ENCODE results near the gene GPR150.

DNA sequence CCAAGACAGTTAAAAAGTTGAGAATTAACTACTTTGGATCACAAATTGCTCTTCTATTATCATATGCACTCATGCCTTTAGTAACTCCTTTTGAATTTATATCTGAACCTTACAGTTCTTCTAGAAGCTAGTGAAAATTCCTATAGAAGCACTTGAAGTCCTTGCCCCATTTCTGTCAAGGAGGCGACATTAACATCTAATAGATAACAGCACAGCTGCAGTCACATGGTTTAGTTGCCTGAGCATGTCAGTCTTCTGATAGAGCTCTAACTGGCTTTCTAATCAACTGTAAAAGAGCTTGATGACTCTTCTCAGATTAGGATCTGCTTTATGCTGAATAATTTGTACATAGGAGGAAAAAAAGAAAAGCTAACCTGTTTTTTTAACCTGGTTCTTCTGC is 35.7 kb downstream of the GPR150 start:
- TF ChIP-seq POLR2AphosphoS5 (IDR thresholded peaks at IDR 0.05; ENCODE audit: low read depth, low read length) (no peak), MXI1 (IDR thresholded peaks at IDR 0.05; ENCODE audit: low read depth, low read length) (no peak), EZH2phosphoT487 (IDR thresholded peaks at IDR 0.05; ENCODE audit: borderline replicate concordance, low read depth) (no peak), EP300 (IDR thresholded peaks at IDR 0.05; ENCODE audit: borderline replicate concordance in 1 of 2, low read depth in 1 of 2, low read length in 1 of 2) (no peak)
- TF ChIP-seq, protein P1, sequence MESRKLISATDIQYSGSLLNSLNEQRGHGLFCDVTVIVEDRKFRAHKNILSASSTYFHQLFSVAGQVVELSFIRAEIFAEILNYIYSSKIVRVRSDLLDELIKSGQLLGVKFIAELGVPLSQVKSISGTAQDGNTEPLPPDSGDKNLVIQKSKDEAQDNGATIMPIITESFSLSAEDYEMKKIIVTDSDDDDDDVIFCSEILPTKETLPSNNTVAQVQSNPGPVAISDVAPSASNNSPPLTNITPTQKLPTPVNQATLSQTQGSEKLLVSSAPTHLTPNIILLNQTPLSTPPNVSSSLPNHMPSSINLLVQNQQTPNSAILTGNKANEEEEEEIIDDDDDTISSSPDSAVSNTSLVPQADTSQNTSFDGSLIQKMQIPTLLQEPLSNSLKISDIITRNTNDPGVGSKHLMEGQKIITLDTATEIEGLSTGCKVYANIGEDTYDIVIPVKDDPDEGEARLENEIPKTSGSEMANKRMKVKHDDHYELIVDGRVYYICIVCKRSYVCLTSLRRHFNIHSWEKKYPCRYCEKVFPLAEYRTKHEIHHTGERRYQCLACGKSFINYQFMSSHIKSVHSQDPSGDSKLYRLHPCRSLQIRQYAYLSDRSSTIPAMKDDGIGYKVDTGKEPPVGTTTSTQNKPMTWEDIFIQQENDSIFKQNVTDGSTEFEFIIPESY (IDR thresholded peaks at IDR 0.05; ENCODE audit: borderline replicate concordance, low read depth) = no peak
- TF ChIP-seq, protein P2, sequence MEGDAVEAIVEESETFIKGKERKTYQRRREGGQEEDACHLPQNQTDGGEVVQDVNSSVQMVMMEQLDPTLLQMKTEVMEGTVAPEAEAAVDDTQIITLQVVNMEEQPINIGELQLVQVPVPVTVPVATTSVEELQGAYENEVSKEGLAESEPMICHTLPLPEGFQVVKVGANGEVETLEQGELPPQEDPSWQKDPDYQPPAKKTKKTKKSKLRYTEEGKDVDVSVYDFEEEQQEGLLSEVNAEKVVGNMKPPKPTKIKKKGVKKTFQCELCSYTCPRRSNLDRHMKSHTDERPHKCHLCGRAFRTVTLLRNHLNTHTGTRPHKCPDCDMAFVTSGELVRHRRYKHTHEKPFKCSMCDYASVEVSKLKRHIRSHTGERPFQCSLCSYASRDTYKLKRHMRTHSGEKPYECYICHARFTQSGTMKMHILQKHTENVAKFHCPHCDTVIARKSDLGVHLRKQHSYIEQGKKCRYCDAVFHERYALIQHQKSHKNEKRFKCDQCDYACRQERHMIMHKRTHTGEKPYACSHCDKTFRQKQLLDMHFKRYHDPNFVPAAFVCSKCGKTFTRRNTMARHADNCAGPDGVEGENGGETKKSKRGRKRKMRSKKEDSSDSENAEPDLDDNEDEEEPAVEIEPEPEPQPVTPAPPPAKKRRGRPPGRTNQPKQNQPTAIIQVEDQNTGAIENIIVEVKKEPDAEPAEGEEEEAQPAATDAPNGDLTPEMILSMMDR (IDR thresholded peaks at IDR 0.05) = no peak
